HEK293 (cell line): ENCODE results near the gene UBE3B.

ENCODE experiments used
- CTCF ChIA-PET: fragments of 350-600 bp; formaldehyde crosslinking; extraction: SDS; loops from one replicate; lab custom pipeline; 2021; ENCODE audit warnings: antibody characterized with exemption; lab: Yijun Ruan, JAX
- POLR2A ChIA-PET: fragments of 300-600 bp; formaldehyde crosslinking; extraction: SDS; loops from one replicate; lab custom pipeline; 2020; ENCODE audit warnings: antibody characterized with exemption, inconsistent platforms; lab: Yijun Ruan, JAX
- H3K27ac ChIP-seq: fragments of 200-500 bp; sonication (Bioruptor generic); 2 replicates; pipeline ENCODE4 v1.5.1; 2014; ENCODE audit warnings: low read depth, low read length, control low read depth, inconsistent platforms; ENCODE audit errors: extremely low read depth
- H3K36me3 ChIP-seq, 2 experiments: fragments of 200-500 bp in 1 of 2; sonication (Bioruptor generic) in 1 of 2; 1 replicate in 1 of 2; 2 replicates in 1 of 2; pipeline ENCODE4 v1.5.1; 2014 to 2017; ENCODE audit warnings: inconsistent platforms in 2 of 2, low read length in 2 of 2; ENCODE audit not compliant: control insufficient read depth in 2 of 2, insufficient read depth in 1 of 2
- H3K4me1 ChIP-seq: fragments of 200-500 bp; sonication (Bioruptor generic); 2 replicates; pipeline ENCODE4 v1.5.1; 2014; ENCODE audit warnings: mild to moderate bottlenecking, low read length, inconsistent platforms; ENCODE audit not compliant: control insufficient read depth, insufficient read depth
- H3K4me3 ChIP-seq: 2 replicates; pipeline ENCODE4 v1.5.1; 2011; ENCODE audit warnings: low read depth, mild to moderate bottlenecking, control low read depth, low read length, moderate library complexity
- H3K9me3 ChIP-seq: fragments of 200-500 bp; sonication (Bioruptor generic); 2 replicates; pipeline ENCODE4 v1.5.1; 2014; ENCODE audit warnings: low read depth, low read length, inconsistent platforms; ENCODE audit not compliant: control insufficient read depth, insufficient read depth
- AEBP2 ChIP-seq: fragments of 450-650 bp; formaldehyde crosslinking; IDR thresholded peaks from 2 replicates; pipeline ENCODE4 v1.5.1; 2016; ENCODE audit warnings: missing biosample characterization, missing genetic modification characterization, borderline replicate concordance
- GLIS2 ChIP-seq: fragments of 450-650 bp; formaldehyde crosslinking; IDR thresholded peaks from 2 replicates; pipeline ENCODE4 v1.5.1; 2016; ENCODE audit warnings: missing biosample characterization, missing genetic modification characterization
- KLF10 ChIP-seq: fragments of 450-650 bp; IDR thresholded peaks from 2 replicates; pipeline ENCODE4 v1.5.1; 2018; ENCODE audit warnings: missing biosample characterization, mild to moderate bottlenecking, missing genetic modification characterization
- SCRT1 ChIP-seq: fragments of 450-650 bp; formaldehyde crosslinking; IDR thresholded peaks from 2 replicates; pipeline ENCODE4 v1.5.1; 2016; ENCODE audit warnings: missing biosample characterization, missing genetic modification characterization, borderline replicate concordance
- WT1 ChIP-seq: fragments of 450-650 bp; formaldehyde crosslinking; IDR thresholded peaks from 2 replicates; pipeline ENCODE4 v1.5.1; 2016; ENCODE audit warnings: missing biosample characterization, missing genetic modification characterization
- ZBTB7A ChIP-seq: fragments of 450-650 bp; formaldehyde crosslinking; IDR thresholded peaks from 2 replicates; pipeline ENCODE4 v1.5.1; 2016; ENCODE audit warnings: low read depth, missing biosample characterization, missing genetic modification characterization
- ZEB2 ChIP-seq: fragments of 450-650 bp; formaldehyde crosslinking; IDR thresholded peaks from 2 replicates; pipeline ENCODE4 v1.5.1; 2016; ENCODE audit warnings: missing biosample characterization, missing genetic modification characterization
- ZFP3 ChIP-seq: fragments of 450-650 bp; formaldehyde crosslinking; IDR thresholded peaks from 2 replicates; pipeline ENCODE4 v1.5.1; 2016; ENCODE audit warnings: low read depth, missing biosample characterization, missing genetic modification characterization
- ZNF10 ChIP-seq: fragments of 450-650 bp; formaldehyde crosslinking; IDR thresholded peaks from 2 replicates; pipeline ENCODE4 v1.5.1; 2017; ENCODE audit warnings: missing biosample characterization, missing genetic modification characterization
- ZNF23 ChIP-seq: fragments of 450-650 bp; formaldehyde crosslinking; IDR thresholded peaks from 2 replicates; pipeline ENCODE4 v1.5.1; 2016; ENCODE audit warnings: missing biosample characterization, missing genetic modification characterization, borderline replicate concordance
- ZNF266 ChIP-seq: fragments of 450-650 bp; formaldehyde crosslinking; IDR thresholded peaks from 2 replicates; pipeline ENCODE4 v1.5.1; 2016; ENCODE audit warnings: missing biosample characterization, missing genetic modification characterization, low read depth
- ZNF324 ChIP-seq: fragments of 450-650 bp; formaldehyde crosslinking; IDR thresholded peaks from 2 replicates; pipeline ENCODE4 v1.5.1; 2016; ENCODE audit warnings: missing biosample characterization, missing genetic modification characterization
- ZNF501 ChIP-seq: fragments of 450-650 bp; formaldehyde crosslinking; IDR thresholded peaks from 2 replicates; pipeline ENCODE4 v1.5.1; 2016; ENCODE audit warnings: missing biosample characterization, missing genetic modification characterization
- ZNF530 ChIP-seq: fragments of 450-650 bp; formaldehyde crosslinking; IDR thresholded peaks from 2 replicates; pipeline ENCODE4 v1.5.1; 2016; ENCODE audit warnings: low read depth, missing biosample characterization, missing genetic modification characterization
- ZNF549 ChIP-seq: fragments of 450-650 bp; IDR thresholded peaks from 2 replicates; pipeline ENCODE4 v1.5.1; 2018; ENCODE audit warnings: missing biosample characterization, missing genetic modification characterization, mild to moderate bottlenecking, inconsistent platforms, moderate library complexity
- ZNF596 ChIP-seq: fragments of 450-650 bp; IDR thresholded peaks from 2 replicates; pipeline ENCODE4 v1.5.0; 2018; ENCODE audit warnings: missing biosample characterization, mild to moderate bottlenecking, missing genetic modification characterization, moderate library complexity
- ZNF600 ChIP-seq: fragments of 450-650 bp; formaldehyde crosslinking; IDR thresholded peaks from 2 replicates; pipeline ENCODE4 v1.5.1; 2016; ENCODE audit warnings: missing biosample characterization, missing genetic modification characterization
- ZNF639 ChIP-seq: fragments of 450-650 bp; formaldehyde crosslinking; IDR thresholded peaks from 2 replicates; pipeline ENCODE4 v1.5.1; 2016; ENCODE audit warnings: missing biosample characterization, missing genetic modification characterization
- ZNF670 ChIP-seq: fragments of 450-650 bp; formaldehyde crosslinking; IDR thresholded peaks from 2 replicates; pipeline ENCODE4 v1.5.1; 2016; ENCODE audit warnings: missing biosample characterization, missing genetic modification characterization, low read depth
- ZNF707 ChIP-seq: fragments of 450-650 bp; formaldehyde crosslinking; IDR thresholded peaks from 2 replicates; pipeline ENCODE4 v1.5.1; 2016; ENCODE audit warnings: missing biosample characterization, missing genetic modification characterization
- ZNF792 ChIP-seq: fragments of 450-650 bp; formaldehyde crosslinking; IDR thresholded peaks from 2 replicates; pipeline ENCODE4 v1.5.1; 2016; ENCODE audit warnings: missing biosample characterization, missing genetic modification characterization
- TF ChIP-seq, protein P1 (sequence below): fragments of 450-650 bp; formaldehyde crosslinking; IDR thresholded peaks from 2 replicates; pipeline ENCODE4 v1.5.1; 2016; ENCODE audit warnings: missing biosample characterization, missing genetic modification characterization
- TF ChIP-seq, protein P2 (sequence below): fragments of 450-650 bp; formaldehyde crosslinking; IDR thresholded peaks from 2 replicates; pipeline ENCODE4 v1.5.1; 2016; ENCODE audit warnings: missing biosample characterization, missing genetic modification characterization, low read depth
- TF ChIP-seq, protein P3 (sequence below): fragments of 450-650 bp; formaldehyde crosslinking; IDR thresholded peaks from 2 replicates; pipeline ENCODE4 v1.5.1; 2016; ENCODE audit warnings: missing biosample characterization, missing genetic modification characterization

UBE3B gene

GRCh38 chr12:109475993-109476806 is 1.2 kb upstream of the UBE3B start:
- ChIA-PET POLR2A (interaction anchor here (1.4 to 1.8 kb wide), 3 partner anchors 9 to 97 kb away, joined by 4 to 6 read pairs (median 5); partner anchors contain the start of genes MMAB and MVK), CTCF (interaction anchor here (0.9 to 6.5 kb wide), 2 partner anchors 42 to 49 kb away, joined by 3 to 38 read pairs; no protein-coding TSS in a partner anchor)
- H3K36me3 ChIP-seq: peaks cover 0 to 4% of the 10 kb centered on the region in 2 experiments; a peak in 1 of 3 replicates
- H3K4me3 ChIP-seq: peak overlapping the region; percentile 87
- no peaks in the 10 kb centered on the region for H3K9me3 ChIP-seq
- TF ChIP-seq ZNF707 (tag by site-specific recombination) (no peak), ZNF10 (no peak), ZNF530 (tag by site-specific recombination) (no peak), WT1 (tag by site-specific recombination) (no peak)
- TF ChIP-seq, all 188 proteins: peak for 0
- H3K27ac ChIP-seq: no peak overlapping the region; the same call in 1 of the 2 replicates
- H3K4me1 ChIP-seq: peaks cover 5% of the 10 kb centered on the region; the same call in 1 of the 2 replicates

DNA sequence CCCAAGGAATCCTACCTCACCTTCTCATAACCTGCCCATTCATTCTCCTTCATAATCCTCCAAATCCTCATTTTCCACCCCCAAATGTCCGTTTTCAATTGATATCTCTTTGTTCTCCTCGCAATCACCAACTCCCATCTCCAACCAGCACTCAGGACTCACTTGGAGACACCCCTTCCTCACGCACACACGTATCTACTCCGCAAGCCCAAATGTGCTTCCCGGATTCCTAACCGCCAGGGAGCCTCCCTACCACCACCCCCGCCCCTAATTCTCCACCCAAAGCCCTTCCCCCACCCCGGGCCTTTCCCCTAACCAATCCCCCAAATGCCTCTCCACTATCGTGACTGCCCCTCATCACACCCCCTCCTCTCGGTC is 638 bp upstream of the UBE3B start:
- ChIA-PET POLR2A (interaction anchor here (0.6 to 2.0 kb wide), 11 partner anchors 8 to 317 kb away, joined by 3 to 17 read pairs (median 4); partner anchors contain the start of genes FOXN4, MMAB and MVK), CTCF (interaction anchor here (0.6 to 6.5 kb wide), 3 partner anchors 19 to 50 kb away, joined by 3 to 38 read pairs (median 3); no protein-coding TSS in a partner anchor)
- peak overlapping the region; percentile 90; the same call in 1 of the 2 replicates for H3K27ac ChIP-seq
- peaks cover 0 to 4% of the 10 kb centered on the region in 2 experiments; a peak in 1 of 3 replicates for H3K36me3 ChIP-seq
- peak overlapping the region; percentile 87 for H3K4me3 ChIP-seq
- peaks cover 5% of the 10 kb centered on the region; the same call in 1 of the 2 replicates for H3K4me1 ChIP-seq
- no peak for TF ChIP-seq ZNF549
- no peak for TF ChIP-seq ZFP3
- no peak for TF ChIP-seq ZNF600 (tag by site-specific recombination)
- TF ChIP-seq AEBP2 (tag by site-specific recombination): 0 out of 2 replicates have a peak, but pooled peaks have one; percentile 2
- no peak for TF ChIP-seq ZNF324 (tag by site-specific recombination)
- no peak for TF ChIP-seq SCRT1
- no peak for TF ChIP-seq ZNF670
- TF ChIP-seq, protein P1, sequence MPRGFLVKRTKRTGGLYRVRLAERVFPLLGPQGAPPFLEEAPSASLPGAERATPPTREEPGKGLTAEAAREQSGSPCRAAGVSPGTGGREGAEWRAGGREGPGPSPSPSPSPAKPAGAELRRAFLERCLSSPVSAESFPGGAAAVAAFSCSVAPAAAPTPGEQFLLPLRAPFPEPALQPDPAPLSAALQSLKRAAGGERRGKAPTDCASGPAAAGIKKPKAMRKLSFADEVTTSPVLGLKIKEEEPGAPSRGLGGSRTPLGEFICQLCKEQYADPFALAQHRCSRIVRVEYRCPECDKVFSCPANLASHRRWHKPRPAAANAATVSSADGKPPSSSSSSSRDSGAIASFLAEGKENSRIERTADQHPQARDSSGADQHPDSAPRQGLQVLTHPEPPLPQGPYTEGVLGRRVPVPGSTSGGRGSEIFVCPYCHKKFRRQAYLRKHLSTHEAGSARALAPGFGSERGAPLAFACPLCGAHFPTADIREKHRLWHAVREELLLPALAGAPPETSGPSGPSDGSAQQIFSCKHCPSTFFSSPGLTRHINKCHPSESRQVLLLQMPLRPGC: no peak
- 0 out of 2 replicates have a peak, but pooled peaks have one; percentile 38 for TF ChIP-seq ZNF792
- TF ChIP-seq ZNF639: no peak
- TF ChIP-seq ZNF266 (tag by site-specific recombination): no peak
- TF ChIP-seq KLF10 (tag by site-specific recombination): no peak
- TF ChIP-seq, protein P2, sequence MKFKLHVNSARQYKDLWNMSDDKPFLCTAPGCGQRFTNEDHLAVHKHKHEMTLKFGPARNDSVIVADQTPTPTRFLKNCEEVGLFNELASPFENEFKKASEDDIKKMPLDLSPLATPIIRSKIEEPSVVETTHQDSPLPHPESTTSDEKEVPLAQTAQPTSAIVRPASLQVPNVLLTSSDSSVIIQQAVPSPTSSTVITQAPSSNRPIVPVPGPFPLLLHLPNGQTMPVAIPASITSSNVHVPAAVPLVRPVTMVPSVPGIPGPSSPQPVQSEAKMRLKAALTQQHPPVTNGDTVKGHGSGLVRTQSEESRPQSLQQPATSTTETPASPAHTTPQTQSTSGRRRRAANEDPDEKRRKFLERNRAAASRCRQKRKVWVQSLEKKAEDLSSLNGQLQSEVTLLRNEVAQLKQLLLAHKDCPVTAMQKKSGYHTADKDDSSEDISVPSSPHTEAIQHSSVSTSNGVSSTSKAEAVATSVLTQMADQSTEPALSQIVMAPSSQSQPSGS: no peak
- no peak for TF ChIP-seq ZNF596 (tag by site-specific recombination)
- TF ChIP-seq, protein P3, sequence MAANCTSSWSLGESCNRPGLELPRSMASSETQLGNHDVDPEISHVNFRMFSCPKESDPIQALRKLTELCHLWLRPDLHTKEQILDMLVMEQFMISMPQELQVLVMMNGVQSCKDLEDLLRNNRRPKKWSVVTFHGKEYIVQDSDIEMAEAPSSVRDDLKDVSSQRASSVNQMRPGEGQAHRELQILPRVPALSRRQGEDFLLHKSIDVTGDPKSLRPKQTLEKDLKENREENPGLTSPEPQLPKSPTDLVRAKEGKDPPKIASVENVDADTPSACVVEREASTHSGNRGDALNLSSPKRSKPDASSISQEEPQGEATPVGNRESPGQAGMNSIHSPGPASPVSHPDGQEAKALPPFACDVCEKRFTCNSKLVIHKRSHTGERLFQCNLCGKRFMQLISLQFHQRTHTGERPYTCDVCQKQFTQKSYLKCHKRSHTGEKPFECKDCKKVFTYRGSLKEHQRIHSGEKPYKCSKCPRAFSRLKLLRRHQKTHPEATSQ: no peak
- no peak for TF ChIP-seq ZEB2
- 0 out of 2 replicates have a peak, but pooled peaks have one; percentile 32 for TF ChIP-seq ZBTB7A
- TF ChIP-seq ZNF23: no peak
- TF ChIP-seq ZNF501 (tag by site-specific recombination): no peak
- TF ChIP-seq GLIS2 (tag by site-specific recombination): 0 out of 2 replicates have a peak, but pooled peaks have one; percentile 3
- H3K9me3 ChIP-seq: no peaks in the 10 kb centered on the region
